SHP77 treated with DMSO at 0.1 percent for 48 hours (cell line): ENCODE data around the gene SAMD4A.

Experiments used
- DNase-seq: peaks from one replicate; lab custom pipeline; 2025; lab: John Stamatoyannopoulos, UW

SAMD4A gene

GRCh38 chr14:54805070-54805444, 238.1 kb downstream of the SAMD4A start:
- no peak for DNase-seq

- peak; percentile 35 for DNase-seq
These were observed 238.8 kb downstream of the SAMD4A start for GRCh38 chr14:54805445-54806322.

GRCh38 chr14:54806616-54807015, 239.7 kb downstream of the SAMD4A start:
- no peak for DNase-seq

DNA sequence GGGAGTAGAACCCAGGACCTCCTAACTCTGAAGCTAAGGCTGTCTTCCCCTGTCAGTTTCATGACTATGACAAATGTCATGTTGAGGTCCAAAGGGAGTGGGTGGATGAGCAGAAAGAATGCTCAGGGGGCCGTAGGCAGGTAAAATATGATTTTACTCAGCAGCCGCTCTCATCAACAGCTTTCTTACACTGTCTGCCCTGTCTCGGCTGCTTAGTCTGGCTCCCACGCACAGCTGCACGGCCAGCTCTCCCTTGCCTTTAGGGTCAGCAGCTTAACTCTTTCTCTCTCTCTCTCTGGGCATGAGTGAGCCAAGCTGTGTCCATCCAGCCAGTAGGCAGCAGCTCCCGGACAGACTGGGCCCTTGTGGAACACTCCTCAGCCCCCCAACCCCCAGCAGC, 240.5 kb downstream of the SAMD4A start:
- no peak for DNase-seq

DNA sequence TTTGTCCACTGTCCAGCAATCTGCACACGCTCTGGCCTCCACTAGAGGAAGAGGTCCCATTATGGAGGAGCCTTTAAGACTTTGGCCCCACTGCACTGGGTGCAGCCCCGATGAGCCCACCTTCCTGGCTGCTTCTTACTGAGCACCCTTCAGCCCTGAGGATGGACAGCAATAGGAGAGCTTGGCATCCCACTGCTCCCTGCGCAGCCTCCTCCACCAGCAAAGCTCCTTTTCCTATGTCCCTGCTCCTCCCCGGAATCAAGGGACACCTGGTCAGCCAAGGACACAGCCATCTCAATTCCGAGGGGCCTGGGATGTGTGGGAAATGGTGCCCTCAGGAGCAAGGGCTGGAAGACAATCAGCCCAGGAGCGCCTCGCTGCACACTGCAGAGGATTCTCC, 241.0 kb downstream of the SAMD4A start:
- no peak for DNase-seq

- no peak for DNase-seq
These were observed 241.6 kb downstream of the SAMD4A start for GRCh38 chr14:54808326-54809161.

DNA sequence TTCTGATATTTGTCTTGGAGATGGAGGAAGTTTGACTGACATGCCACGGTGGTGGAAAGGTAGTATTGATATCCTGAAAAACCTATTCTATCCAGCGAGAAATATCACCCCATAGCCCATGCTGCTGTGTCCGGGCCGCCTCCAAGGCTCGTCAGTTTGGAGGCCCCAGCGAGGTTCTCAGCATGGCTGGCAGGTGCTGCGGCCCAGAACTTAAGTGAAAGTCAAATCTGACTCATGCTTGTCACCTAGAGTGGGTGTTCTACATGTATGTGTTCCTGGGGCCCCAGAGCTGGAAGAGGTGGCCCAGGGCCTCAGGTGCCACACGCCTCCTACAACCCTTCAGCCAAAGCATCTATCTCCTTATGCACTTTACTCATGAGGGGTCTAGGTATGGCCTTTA, 242.8 kb downstream of the SAMD4A start:
- DNase-seq, result no peak

GRCh38 chr14:54812617-54813016, 245.7 kb downstream of the SAMD4A start:
- no peak for DNase-seq

DNA sequence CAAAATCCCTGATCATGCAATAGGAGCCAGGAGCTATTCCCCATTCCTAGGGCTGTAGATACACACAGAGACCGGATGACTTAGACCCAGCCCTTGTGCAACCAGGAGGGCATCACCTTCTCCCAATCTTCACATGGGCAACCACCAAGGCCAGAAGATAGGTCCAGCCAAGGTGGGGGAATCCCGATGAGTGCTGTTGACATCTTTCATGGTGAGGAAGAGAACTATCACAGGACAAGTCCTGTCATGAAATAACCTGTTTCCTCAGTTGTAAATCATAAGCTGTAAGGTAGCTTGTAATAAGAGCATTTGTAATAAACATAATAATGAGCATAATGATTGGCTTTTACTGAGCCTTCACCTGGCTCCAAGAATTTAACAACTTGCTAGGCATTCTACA, 246.2 kb downstream of the SAMD4A start:
- DNase-seq, result no peak

GRCh38 chr14:54814076-54814475, 247.1 kb downstream of the SAMD4A start:
- peak; percentile 11 for DNase-seq

DNA sequence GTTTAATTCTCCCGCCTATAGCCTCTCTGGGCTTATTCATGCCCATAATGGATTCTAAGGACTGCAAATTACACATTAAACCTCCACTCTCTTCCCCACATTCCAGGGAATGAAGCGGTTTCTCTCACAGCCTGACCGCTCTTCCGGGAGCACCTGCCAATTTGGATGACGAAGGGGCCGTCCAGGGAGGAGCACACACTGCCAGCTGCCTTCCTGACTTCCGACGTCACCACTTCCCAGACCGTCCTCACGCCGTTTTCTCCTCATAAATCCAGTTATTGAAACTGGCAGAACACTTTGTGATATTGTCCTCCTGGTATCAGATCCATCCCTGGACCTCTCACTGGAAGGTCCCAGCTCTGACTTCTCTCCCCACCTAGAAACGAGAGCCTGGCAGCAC, 248.1 kb downstream of the SAMD4A start:
- DNase-seq, result peak; percentile 46

- no peak for DNase-seq
These were observed 248.6 kb downstream of the SAMD4A start for GRCh38 chr14:54815515-54815914.

- no peak for DNase-seq
These were observed 249.5 kb downstream of the SAMD4A start for GRCh38 chr14:54816450-54816849.

DNA sequence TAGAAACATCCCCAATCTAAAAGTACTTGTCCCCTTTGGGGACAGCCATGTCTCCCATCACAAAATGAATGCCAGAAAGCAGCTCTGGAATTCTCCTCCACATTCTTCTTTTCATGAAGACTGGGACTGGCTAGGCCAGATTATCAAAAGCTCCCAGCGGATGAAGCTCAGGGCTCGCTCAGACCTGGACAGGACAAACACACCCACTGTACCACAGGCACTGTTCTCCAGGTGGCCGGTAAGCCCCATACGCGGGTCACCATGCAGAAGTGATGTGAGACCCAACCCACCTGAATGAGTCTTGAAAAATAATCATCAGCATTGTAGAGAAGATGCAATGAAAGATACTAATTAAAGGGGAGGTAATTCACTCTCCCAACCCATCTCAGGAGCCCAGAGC, 250.6 kb downstream of the SAMD4A start:
- no peak for DNase-seq

DNA sequence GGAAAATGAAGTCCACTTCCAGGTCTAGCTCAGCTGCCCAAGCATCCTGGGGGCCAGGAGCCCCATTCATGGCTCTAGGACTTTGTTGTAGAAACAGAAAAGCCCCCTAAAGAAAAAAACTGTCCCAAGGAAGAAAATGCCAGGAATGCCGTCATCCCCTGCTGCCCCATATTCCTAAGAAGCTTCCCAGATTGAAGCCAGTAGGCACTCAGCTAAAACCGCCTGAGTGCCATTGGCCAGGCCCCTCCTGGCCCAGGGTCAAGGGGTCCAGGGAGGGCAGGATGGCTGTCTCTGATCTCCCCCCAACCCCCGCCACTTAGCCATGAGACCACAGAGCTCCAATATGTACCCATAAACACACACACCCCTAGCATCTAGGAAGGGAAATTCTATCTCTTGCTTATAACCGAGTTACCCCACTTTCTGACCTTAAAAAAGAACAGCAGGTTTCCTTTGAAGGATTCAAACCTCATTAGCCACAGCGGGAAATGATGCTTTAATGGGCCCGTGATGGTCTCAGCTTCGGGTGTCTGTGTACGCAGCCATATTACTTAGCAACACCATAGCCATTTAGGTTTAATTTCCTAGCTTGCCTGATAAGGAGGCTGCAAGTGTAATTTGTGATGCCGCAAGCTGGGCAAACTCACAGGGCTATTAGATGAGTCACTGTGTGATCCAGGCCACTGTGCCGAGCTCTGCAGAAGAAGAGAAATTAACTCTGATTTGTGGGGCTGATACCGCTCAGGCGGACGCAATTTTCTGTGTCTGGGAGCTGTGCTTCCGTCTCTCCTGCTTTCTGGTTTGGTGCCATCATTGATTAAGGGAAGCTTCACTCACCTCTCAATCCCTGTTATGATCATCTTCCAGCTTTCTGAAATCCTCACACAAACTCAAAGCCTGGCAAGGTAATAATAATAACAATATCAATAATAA, 251.5 kb downstream of the SAMD4A start:
- DNase-seq, result peak; percentile 19

DNA sequence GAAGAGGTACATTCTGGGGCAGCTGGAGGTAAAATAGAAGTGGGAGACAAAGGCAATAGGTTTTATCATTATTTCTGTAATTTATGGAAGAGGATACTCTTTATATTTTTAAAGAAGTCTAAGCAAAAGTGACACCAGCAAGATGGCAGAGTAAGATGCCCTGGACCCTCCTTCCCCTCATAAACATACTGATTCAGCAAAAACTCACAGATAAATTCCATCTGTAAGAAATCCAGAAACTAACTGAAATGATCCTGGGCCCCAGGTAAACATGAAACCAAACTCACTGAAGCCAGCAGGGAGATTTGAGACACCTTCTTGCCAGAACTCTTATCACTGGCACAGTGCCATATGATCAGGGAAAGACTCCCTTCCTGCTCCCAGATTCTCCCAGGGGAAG, 255.8 kb downstream of the SAMD4A start:
- no peak for DNase-seq

DNA sequence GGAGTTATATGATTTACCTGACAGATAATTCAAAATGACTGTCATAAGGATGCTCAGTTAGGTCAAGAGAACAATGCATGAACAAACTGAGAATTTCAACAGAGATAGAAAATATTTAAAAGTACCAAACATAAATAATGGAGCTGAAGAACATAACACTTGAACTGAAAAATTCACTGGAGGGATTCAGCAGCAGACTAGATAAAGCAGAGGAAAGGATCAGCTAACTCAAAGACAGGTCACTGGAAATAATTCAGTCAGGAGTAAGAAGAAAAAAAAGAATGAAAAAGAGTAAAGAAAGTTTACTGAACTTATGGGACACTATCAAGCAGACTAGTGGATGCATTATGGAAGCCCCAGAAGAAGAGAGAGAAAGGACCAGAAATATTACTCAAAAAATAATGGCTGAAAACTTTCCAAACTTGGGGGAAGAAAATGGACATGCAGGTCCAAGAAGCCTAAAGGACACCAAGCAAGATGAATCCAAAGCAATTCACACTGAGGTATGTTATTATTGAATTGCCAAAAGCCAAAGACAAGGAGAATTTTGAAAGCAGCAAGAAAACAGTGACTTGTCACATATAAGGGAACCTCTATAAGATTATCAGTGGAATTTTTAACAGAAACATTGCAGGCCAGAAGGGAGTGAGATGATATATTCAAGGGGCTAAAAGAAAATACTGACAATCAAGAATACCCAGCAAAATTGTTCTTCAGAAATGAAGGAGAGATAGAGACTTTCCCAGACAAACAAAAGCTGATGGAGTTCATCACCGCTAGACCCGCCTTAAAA, 257.0 kb downstream of the SAMD4A start:
- no peak for DNase-seq

GRCh38 chr14:54828037-54828436, 261.1 kb downstream of the SAMD4A start:
- DNase-seq, result no peak

DNA sequence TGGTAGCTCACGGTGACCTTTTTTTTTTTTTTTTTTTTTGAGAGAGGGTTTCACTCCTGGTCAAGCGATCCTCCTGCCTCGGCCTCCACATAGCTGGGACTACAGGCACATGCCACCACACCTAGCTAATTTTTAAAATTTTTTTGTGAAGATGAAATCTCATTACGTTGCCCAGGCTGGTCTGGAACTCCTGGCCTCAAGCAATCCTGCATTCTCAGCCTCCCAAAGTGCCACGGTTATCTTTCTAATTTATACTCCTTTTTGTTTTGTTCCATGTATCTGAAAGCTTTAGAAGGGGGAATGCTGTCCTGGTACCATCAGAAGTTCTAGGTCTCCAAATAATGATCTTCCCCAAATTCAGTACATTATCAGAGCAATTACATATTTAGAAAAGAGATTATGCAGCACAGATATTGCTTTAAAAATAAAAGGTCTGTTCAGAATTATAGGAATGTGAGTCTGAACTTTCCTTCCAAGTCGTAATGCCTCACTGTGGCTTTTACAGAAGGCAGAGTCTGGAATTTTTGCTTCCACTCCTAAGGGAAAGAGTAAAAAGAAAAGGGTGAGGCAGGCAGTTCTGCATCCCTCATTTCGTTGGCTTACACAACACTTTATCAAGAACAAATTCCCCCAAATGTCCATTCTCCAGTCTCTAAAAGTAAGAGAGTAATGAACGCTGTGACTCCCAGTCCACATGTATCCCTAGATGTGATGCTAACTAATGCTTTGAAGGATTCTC, 262.7 kb downstream of the SAMD4A start:
- DNase-seq, result no peak

- DNase-seq, result no peak
These were observed 263.7 kb downstream of the SAMD4A start for GRCh38 chr14:54830650-54831049.

- DNase-seq, result no peak
These were observed 267.2 kb downstream of the SAMD4A start for GRCh38 chr14:54834081-54834480.
